H9 (cell line): ENCODE data around the gene GPC3. TPM values are rescaled to one million over a fixed set of nuclear protein-coding genes. Genes with fewer than 3 reads are reported as not detected.

Experiments used
- DNase-seq: peaks from one replicate; pipeline ENCODE4 v3.0.0-alpha.2; 2017
- H2AFZ ChIP-seq: one replicate; pipeline ENCODE4 v1.6.1; 2013; ENCODE audit warnings: mild to moderate bottlenecking, low read length, control low read depth, moderate library complexity
- H2AK5ac ChIP-seq: 2 replicates; pipeline ENCODE4 v1.6.1; 2013; ENCODE audit warnings: low read length, control low read depth, mixed read lengths; ENCODE audit not compliant: insufficient read length
- H2BK120ac ChIP-seq: one replicate; pipeline ENCODE4 v1.6.1; 2013; ENCODE audit warnings: low read depth, mild to moderate bottlenecking, low read length, control low read depth, inconsistent platforms; ENCODE audit not compliant: poor library complexity, severe bottlenecking
- H2BK12ac ChIP-seq: 2 replicates; pipeline ENCODE4 v1.6.1; 2013; ENCODE audit warnings: low read length, control low read depth, mixed read lengths, low read depth; ENCODE audit not compliant: insufficient read length
- H2BK15ac ChIP-seq: 2 replicates; pipeline ENCODE4 v1.6.1; 2013; ENCODE audit warnings: low read depth, low read length, control low read depth
- H2BK20ac ChIP-seq: one replicate; pipeline ENCODE4 v1.6.1; 2013; ENCODE audit warnings: low read depth, mild to moderate bottlenecking, low read length, control low read depth, inconsistent platforms; ENCODE audit not compliant: poor library complexity, severe bottlenecking
- H2BK5ac ChIP-seq: 2 replicates; pipeline ENCODE4 v1.6.1; 2013; ENCODE audit warnings: low read length, control low read depth, mixed read lengths; ENCODE audit not compliant: insufficient read length
- H3K14ac ChIP-seq: 2 replicates; pipeline ENCODE4 v1.6.1; 2013; ENCODE audit warnings: low read length, control low read depth; ENCODE audit not compliant: insufficient read depth
- H3K18ac ChIP-seq: 2 replicates; pipeline ENCODE4 v1.6.1; 2013; ENCODE audit warnings: low read depth, mild to moderate bottlenecking, mixed read lengths, low read length, control low read depth; ENCODE audit not compliant: insufficient read length
- H3K23ac ChIP-seq: 2 replicates; pipeline ENCODE4 v1.6.1; 2013; ENCODE audit warnings: low read length, control low read depth, mixed read lengths, low read depth; ENCODE audit not compliant: insufficient read length
- H3K23me2 ChIP-seq: 2 replicates; pipeline ENCODE4 v1.6.1; 2013; ENCODE audit warnings: low read depth, mild to moderate bottlenecking, mixed read lengths, low read length, control low read depth; ENCODE audit not compliant: insufficient read length, poor library complexity, severe bottlenecking
- H3K27ac ChIP-seq: 2 replicates; pipeline ENCODE4 v1.5.1; 2013; ENCODE audit warnings: low read length, control low read depth, mixed read lengths, low read depth; ENCODE audit not compliant: insufficient read length
- H3K27me3 ChIP-seq: 2 replicates; pipeline ENCODE4 v1.6.1; 2013; ENCODE audit warnings: low read length, control low read depth, inconsistent platforms; ENCODE audit not compliant: insufficient read depth
- H3K4ac ChIP-seq: 2 replicates; pipeline ENCODE4 v1.6.1; 2013; ENCODE audit warnings: low read depth, mild to moderate bottlenecking, control low read depth, inconsistent platforms, low read length, moderate library complexity
- H3K4me1 ChIP-seq: 2 replicates; pipeline ENCODE4 v1.6.1; 2013; ENCODE audit warnings: low read length, control low read depth, inconsistent platforms; ENCODE audit not compliant: insufficient read depth
- H3K4me2 ChIP-seq: 2 replicates; pipeline ENCODE4 v1.6.1; 2013; ENCODE audit warnings: low read length, control low read depth, mixed read lengths; ENCODE audit not compliant: insufficient read length, insufficient read depth
- H3K56ac ChIP-seq: 2 replicates; pipeline ENCODE4 v1.6.1; 2013; ENCODE audit warnings: low read depth, mild to moderate bottlenecking, mixed read lengths, low read length, control low read depth; ENCODE audit not compliant: insufficient read length
- H3K79me1 ChIP-seq: 2 replicates; pipeline ENCODE4 v1.6.1; 2013; ENCODE audit warnings: low read depth, mild to moderate bottlenecking, moderate library complexity, low read length, control low read depth, inconsistent platforms; ENCODE audit not compliant: insufficient read depth, poor library complexity, severe bottlenecking
- H3K79me2 ChIP-seq: 2 replicates; pipeline ENCODE4 v1.6.1; 2013; ENCODE audit warnings: low read length, control low read depth, inconsistent platforms; ENCODE audit not compliant: insufficient read depth
- H3K9ac ChIP-seq: 2 replicates; pipeline ENCODE4 v1.6.1; 2013; ENCODE audit warnings: low read length, control low read depth, mixed read lengths; ENCODE audit not compliant: insufficient read length; ENCODE audit errors: extremely low read depth
- H3K9me3 ChIP-seq: one replicate; pipeline ENCODE4 v1.6.1; 2013; ENCODE audit warnings: low read depth, low read length, inconsistent platforms; ENCODE audit not compliant: control insufficient read depth
- H3T11ph ChIP-seq: one replicate; pipeline ENCODE4 v1.6.1; 2013; ENCODE audit warnings: mild to moderate bottlenecking, low read length, control low read depth, inconsistent platforms
- H4K20me1 ChIP-seq: one replicate; pipeline ENCODE4 v1.6.1; 2013; ENCODE audit not compliant: control insufficient read depth, insufficient read length, insufficient read depth
- H4K5ac ChIP-seq: 2 replicates; pipeline ENCODE4 v1.6.1; 2013; ENCODE audit warnings: low read depth, mild to moderate bottlenecking, mixed read lengths, low read length, control low read depth; ENCODE audit not compliant: insufficient read length
- H4K8ac ChIP-seq: replicated peaks from 2 replicates; pipeline ENCODE4 v1.6.1; 2013; ENCODE audit warnings: low read length, control low read depth, mixed read lengths, low read depth; ENCODE audit not compliant: insufficient read length
- H4K91ac ChIP-seq: 2 replicates; pipeline ENCODE4 v1.6.1; 2013; ENCODE audit warnings: low read depth, mild to moderate bottlenecking, moderate library complexity, mixed read lengths, low read length, control low read depth; ENCODE audit not compliant: insufficient read length
- H3K27ac Mint-ChIP-seq, 3 experiments: 2 replicates in 2 of 3; 3 replicates in 1 of 3; pipeline ENCODE4 v1.8.0; 2020 to 2021; ENCODE audit warnings: mixed read lengths in 3 of 3, mild to moderate bottlenecking in 1 of 3, moderate library complexity in 1 of 3
- H3K27me3 Mint-ChIP-seq: 2 replicates; pipeline ENCODE4 v1.8.0; 2021; ENCODE audit warnings: low read depth, mild to moderate bottlenecking, moderate library complexity, mixed read lengths
- H3K36me3 Mint-ChIP-seq, 3 experiments: 2 replicates in 2 of 3; 3 replicates in 1 of 3; pipeline ENCODE4 v1.8.0; 2020 to 2021; ENCODE audit warnings: low read depth in 3 of 3, mixed read lengths in 3 of 3; ENCODE audit not compliant: insufficient read depth in 1 of 3
- H3K4me1 Mint-ChIP-seq, 2 experiments: 2 replicates each; pipeline ENCODE4 v1.8.0; 2020; ENCODE audit warnings: mixed read lengths in 2 of 2
- H3K4me3 Mint-ChIP-seq, 2 experiments: 2 replicates in 1 of 2; 3 replicates in 1 of 2; pipeline ENCODE4 v1.8.0; 2020 to 2021; ENCODE audit warnings: mild to moderate bottlenecking in 2 of 2, mixed read lengths in 2 of 2, moderate library complexity in 1 of 2
- H3K9me3 Mint-ChIP-seq, 2 experiments: 2 replicates in 1 of 2; 3 replicates in 1 of 2; pipeline ENCODE4 v1.8.0; 2020; ENCODE audit warnings: mild to moderate bottlenecking in 2 of 2, mixed read lengths in 2 of 2, moderate library complexity in 1 of 2
- CTCF ChIP-seq: fragments of 200-600 bp; sonication (generic); conservative IDR thresholded peaks from 3 replicates; pipeline ENCODE4 v1.8.0; 2021; ENCODE audit warnings: antibody characterized with exemption, mild to moderate bottlenecking
- WGBS: extraction: QIAGEN DNeasy Blood & Tissue Kit; methylation state at CpG from one replicate; pipeline ENCODE4 v1.1.7; 2013; ENCODE audit warnings: missing lambda C conversion rate, low lambda C conversion rate, mixed read lengths; ENCODE audit not compliant: insufficient read length; ENCODE audit errors: extremely low coverage; 5-methylcytosine and 5-hydroxymethylcytosine counted together
- total RNA-seq: library from RNA; stranded (reverse); gene quantifications from 2 replicates; pipeline ENCODE4 v1.2.1, GENCODE V29; 2021

GPC3 gene
- total RNA-seq, 1 experiment from 2014 or later = 108 TPM

DNA sequence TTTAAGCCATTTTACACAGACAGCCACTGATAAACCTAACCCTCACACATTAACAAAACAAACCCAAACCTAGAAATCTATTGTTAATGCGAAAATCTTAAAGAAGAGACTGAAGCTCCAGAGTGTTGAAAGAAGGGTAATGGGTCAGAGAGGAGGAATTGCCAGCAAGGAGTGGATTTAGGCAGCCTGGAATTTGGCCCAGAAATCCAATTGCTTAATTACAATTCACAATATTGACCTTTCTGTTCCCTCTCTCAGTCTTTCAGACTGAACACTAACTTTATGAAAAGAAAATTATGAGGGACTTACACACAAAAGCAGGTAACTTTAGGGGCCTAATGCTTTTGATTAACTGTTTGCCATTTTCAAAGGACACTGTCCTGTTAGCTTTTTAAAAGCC is 384.9 kb downstream of the GPC3 start:
- H3K79me1 ChIP-seq = no peaks in the 10 kb centered on the region
- Mint-ChIP-seq H3K9me3 (peaks cover 0 to 3% of the 10 kb centered on the region in 2 experiments; a peak in 2 of 5 replicates), H3K27ac (peak overlapping the region in 1 of 3 experiments; percentile 73; a peak in 1 of 7 replicates), H3K27me3 (no peaks in the 10 kb centered on the region), H3K36me3 (peaks cover 3 to 18% (median 8%) of the 10 kb centered on the region in 3 experiments; a peak in 6 of 7 replicates), H3K4me3 (no peak overlapping the region), H3K4me1 (peaks cover 11 to 12% of the 10 kb centered on the region in 2 experiments)
- H3K23me2 ChIP-seq = no peaks in the 10 kb centered on the region
- no peak overlapping the region for H3K4ac ChIP-seq
- H3K4me2 ChIP-seq = no peak overlapping the region
- H3K23ac ChIP-seq = no peak overlapping the region
- no peak overlapping the region for H4K91ac ChIP-seq
- H3K14ac ChIP-seq = no peak overlapping the region
- TF ChIP-seq CTCF = no peak
- H2BK5ac ChIP-seq = no peak overlapping the region
- H2BK15ac ChIP-seq = no peak overlapping the region
- no peak overlapping the region for H2BK20ac ChIP-seq
- H4K20me1 ChIP-seq = no peaks in the 10 kb centered on the region
- no peak overlapping the region for H3T11ph ChIP-seq
- no peaks in the 10 kb centered on the region for H3K9me3 ChIP-seq
- H2AK5ac ChIP-seq = no peak overlapping the region
- H3K4me1 ChIP-seq = no peaks in the 10 kb centered on the region
- no peak overlapping the region for H3K9ac ChIP-seq
- no peaks in the 10 kb centered on the region for H3K27me3 ChIP-seq
- H3K79me2 ChIP-seq = no peaks in the 10 kb centered on the region
- no peak overlapping the region for H2AFZ ChIP-seq
- H2BK120ac ChIP-seq = no peak overlapping the region
- no peak overlapping the region for H4K8ac ChIP-seq
- no peak overlapping the region for H3K27ac ChIP-seq
- H2BK12ac ChIP-seq = no peak overlapping the region
- no CpG with 5 or more reads among the region's 1 CpG for WGBS
- H4K5ac ChIP-seq = no peak overlapping the region
- DNase-seq = no peak
- H3K18ac ChIP-seq = no peak overlapping the region
- H3K56ac ChIP-seq = no peak overlapping the region
